Fibroblast of skin of abdomen (primary cell): ENCODE data around the gene SYVN1.

Experiments used
- DNase-seq: peaks from one replicate; pipeline ENCODE4 v3.0.0-alpha.2; 2013

Gene SYVN1

GRCh38 chr11:65111744-65112545, 22.4 kb downstream of the SYVN1 start, which contains the start of gene TM7SF2:
TM7SF2 (plus strand) TSS chr11:65111872; CDS start chr11:65112016, 144 bp downstream.
- DNase-seq, result peak; percentile 85

GRCh38 chr11:65111159-65111743, 23.1 kb downstream of the SYVN1 start:
- DNase-seq, result no peak

GRCh38 chr11:65110354-65110861, 23.9 kb downstream of the SYVN1 start:
- peak; percentile 69 for DNase-seq

GRCh38 chr11:65109231-65110198, 24.8 kb downstream of the SYVN1 start:
- no peak for DNase-seq

- no peak for DNase-seq
These were observed 25.7 kb downstream of the SYVN1 start for GRCh38 chr11:65108469-65109123.

GRCh38 chr11:65107751-65108468, 26.4 kb downstream of the SYVN1 start:
- no peak for DNase-seq

GRCh38 chr11:65107078-65107477, 27.2 kb downstream of the SYVN1 start:
- DNase-seq, result no peak

GRCh38 chr11:65104628-65105027, 29.7 kb downstream of the SYVN1 start:
- DNase-seq, result no peak

GRCh38 chr11:65103476-65103875, 30.8 kb downstream of the SYVN1 start:
- no peak for DNase-seq

- DNase-seq, result no peak
These were observed 31.9 kb downstream of the SYVN1 start for GRCh38 chr11:65102142-65103095.

GRCh38 chr11:65100674-65101350, 33.5 kb downstream of the SYVN1 start:
- no peak for DNase-seq

GRCh38 chr11:65096926-65097325, 37.4 kb downstream of the SYVN1 start:
- DNase-seq, result no peak

GRCh38 chr11:65095974-65096806, 38.1 kb downstream of the SYVN1 start, which contains the start of gene VPS51:
VPS51 (plus strand) TSS chr11:65096214; CDS start chr11:65096251, 37 bp downstream.
- peak; percentile 89 for DNase-seq

GRCh38 chr11:65095427-65095826, 38.9 kb downstream of the SYVN1 start:
- no peak for DNase-seq

- DNase-seq, result no peak
These were observed 43.7 kb downstream of the SYVN1 start for GRCh38 chr11:65090628-65091027.

GRCh38 chr11:65089621-65090020, 44.7 kb downstream of the SYVN1 start:
- DNase-seq, result no peak

- DNase-seq, result no peak
These were observed 46.5 kb downstream of the SYVN1 start for GRCh38 chr11:65087827-65088226.

GRCh38 chr11:65087216-65087615, 47.1 kb downstream of the SYVN1 start:
- DNase-seq, result no peak

- DNase-seq, result no peak
These were observed 47.5 kb downstream of the SYVN1 start for GRCh38 chr11:65086809-65087208.
